Suprapubic skin (tissue), 4 donors: ENCODE results near the gene MAD1L1.

Source experiments
- POLR2A ChIP-seq, 2 donors: fragments of 450-650 bp; IDR thresholded peaks; one replicate each; pipeline ENCODE4 v1.6.1; 2017; ENCODE audit warnings: antibody characterized with exemption in 2 of 2, mild to moderate bottlenecking in 2 of 2, moderate library complexity in 2 of 2
- POLR2AphosphoS5 ChIP-seq, 3 donors: sonication (generic); formaldehyde crosslinking; IDR thresholded peaks; one replicate each; pipeline ENCODE4 v1.6.1; 2017; ENCODE audit warnings: antibody characterized with exemption in 3 of 3
- TF ChIP-seq, protein P1 (sequence below), 2 donors: fragments of 200-600 bp in 1 of 2; fragments of 450-650 bp in 1 of 2; sonication (generic) in 1 of 2; IDR thresholded peaks; one replicate each; pipeline ENCODE4 v1.5.1; 2016 to 2019; ENCODE audit warnings: antibody characterized with exemption in 2 of 2, mild to moderate bottlenecking in 1 of 2, moderate library complexity in 1 of 2

DNA sequence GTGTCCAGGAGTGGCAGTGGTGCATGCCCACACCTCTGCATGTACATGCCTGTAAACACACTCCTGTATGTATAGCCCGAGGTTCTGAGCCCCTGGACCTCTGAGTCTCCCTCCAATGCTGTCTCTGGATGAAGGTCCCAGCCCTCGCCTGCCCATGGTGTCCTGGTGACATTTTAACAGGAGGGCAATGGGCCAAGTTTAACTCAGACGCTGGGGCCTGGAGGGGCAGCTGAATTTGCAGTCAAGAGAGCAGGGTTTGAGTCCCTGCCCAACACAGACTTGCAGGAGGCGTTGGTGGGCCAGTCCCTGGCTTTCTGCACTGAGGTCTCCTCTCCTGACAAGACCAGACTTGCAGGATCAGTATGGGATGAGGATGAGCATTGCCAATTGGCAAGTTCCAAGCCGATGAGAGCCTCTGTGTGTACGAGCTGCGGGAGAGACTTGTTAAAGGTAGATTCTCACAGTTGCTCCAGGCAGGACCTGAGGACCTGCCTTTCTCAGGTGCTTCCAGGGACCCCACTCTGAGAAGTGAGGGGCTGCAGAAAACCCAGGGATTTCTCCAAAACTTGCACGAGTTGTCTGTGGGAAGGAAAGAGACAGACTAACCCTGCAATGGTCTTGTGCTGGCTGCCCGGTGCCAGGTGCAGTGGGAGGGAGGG, 420.8 kb downstream of the MAD1L1 start:
- no peak for TF ChIP-seq POLR2AphosphoS5 (IDR thresholded peaks at IDR 0.05)
- TF ChIP-seq, protein P1, sequence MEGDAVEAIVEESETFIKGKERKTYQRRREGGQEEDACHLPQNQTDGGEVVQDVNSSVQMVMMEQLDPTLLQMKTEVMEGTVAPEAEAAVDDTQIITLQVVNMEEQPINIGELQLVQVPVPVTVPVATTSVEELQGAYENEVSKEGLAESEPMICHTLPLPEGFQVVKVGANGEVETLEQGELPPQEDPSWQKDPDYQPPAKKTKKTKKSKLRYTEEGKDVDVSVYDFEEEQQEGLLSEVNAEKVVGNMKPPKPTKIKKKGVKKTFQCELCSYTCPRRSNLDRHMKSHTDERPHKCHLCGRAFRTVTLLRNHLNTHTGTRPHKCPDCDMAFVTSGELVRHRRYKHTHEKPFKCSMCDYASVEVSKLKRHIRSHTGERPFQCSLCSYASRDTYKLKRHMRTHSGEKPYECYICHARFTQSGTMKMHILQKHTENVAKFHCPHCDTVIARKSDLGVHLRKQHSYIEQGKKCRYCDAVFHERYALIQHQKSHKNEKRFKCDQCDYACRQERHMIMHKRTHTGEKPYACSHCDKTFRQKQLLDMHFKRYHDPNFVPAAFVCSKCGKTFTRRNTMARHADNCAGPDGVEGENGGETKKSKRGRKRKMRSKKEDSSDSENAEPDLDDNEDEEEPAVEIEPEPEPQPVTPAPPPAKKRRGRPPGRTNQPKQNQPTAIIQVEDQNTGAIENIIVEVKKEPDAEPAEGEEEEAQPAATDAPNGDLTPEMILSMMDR (IDR thresholded peaks at IDR 0.05), result no peak
- TF ChIP-seq POLR2A (IDR thresholded peaks at IDR 0.05), result no peak
